ENCODE data around the gene DEPDC5. TPM values are rescaled to one million over a fixed set of nuclear protein-coding genes. Genes with fewer than 3 reads are reported as not detected.

DEPDC5 gene
- total and polyA plus RNA-seq, 10 of the 15 experiments (the other 5 are each of a cell fraction or from before 2014, with no cell fraction given) = 3.0 to 38.9 (median 22.8) TPM

DNA sequence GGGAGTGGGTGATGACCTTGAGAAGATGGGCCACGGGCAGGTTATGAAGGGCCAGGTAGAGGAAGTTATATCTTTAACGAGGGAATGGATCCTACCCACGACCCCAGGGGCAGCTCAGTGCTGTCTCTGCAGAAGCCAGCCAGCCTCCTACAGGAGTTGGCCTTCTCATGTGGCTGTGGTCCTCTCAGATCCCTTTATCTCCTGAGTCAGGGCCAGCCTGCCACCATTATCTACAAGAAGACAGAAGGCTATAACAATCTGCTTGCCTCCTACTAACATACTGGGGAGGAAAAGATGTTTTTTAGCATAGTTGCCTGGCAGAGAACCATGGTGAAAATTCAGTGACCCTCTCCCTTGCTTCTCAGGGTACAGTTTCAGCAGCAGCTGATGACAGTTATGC is 183.5 kb downstream of the DEPDC5 start:
- POLR2A ChIA-PET = no interaction called here
- H3K36me3 ChIP-seq (ENCODE audit: control insufficient read depth in 2 of 2, insufficient read depth in 2 of 2, low read length in 1 of 2) = no peaks in the 10 kb centered on the region

GRCh38 chr22:31938296-31938695 is 184.5 kb downstream of the DEPDC5 start:
- no peaks in the 10 kb centered on the region for H4K20me1 ChIP-seq (ENCODE audit: control insufficient read depth, insufficient read depth)
- FAIRE-seq (no peak), ATAC-seq (no peak), DNase-seq (ENCODE audit: low read depth, low spot score) (no peak)
- H3K27ac ChIP-seq (ENCODE audit: control insufficient read depth, insufficient read depth) = no peak overlapping the region
- peaks cover 0 to 2% of the 10 kb centered on the region in 2 experiments; a peak in 1 of 4 replicates for H3K27me3 ChIP-seq (replicated peaks in 1 of 2; ENCODE audit: control insufficient read depth in 2 of 2, insufficient read depth in 2 of 2, low read length in 1 of 2)
- BruUV-seq (replicated peaks) = no TSS peak
- H3K79me2 ChIP-seq (ENCODE audit: control insufficient read depth, insufficient read depth, low read length) = no peaks in the 10 kb centered on the region
- H3K4me1 ChIP-seq (ENCODE audit: control insufficient read depth, insufficient read depth, low read length) = peaks cover under 1% of the 10 kb centered on the region; the same call in 1 of the 2 replicates
- H3K4me3 ChIP-seq = no peak overlapping the region
- RAD21 ChIA-PET (ENCODE audit: unreplicated experiment) = no interaction called here
- H2AFZ ChIP-seq (ENCODE audit: control insufficient read depth, low read depth, low read length) = no peak overlapping the region
- in situ Hi-C loops (cut with MboI) (no loop called here), intact Hi-C loops (cut with micrococcal nuclease; ENCODE audit: unreplicated experiment) (no loop called here)
- CTCF ChIA-PET = interaction anchor here (0.7 to 1.7 kb wide), 2 partner anchors 34 to 273 kb away, joined by 3 to 8 read pairs; no protein-coding TSS in a partner anchor
- no peak overlapping the region for H3K4me2 ChIP-seq (ENCODE audit: control insufficient read depth, insufficient read depth)
- POLR2A ChIA-PET = interaction anchor here (2.0 kb wide), 1 partner anchor 9 kb away, joined by 4 read pairs; no protein-coding TSS in a partner anchor
- SMC1A ChIA-PET (ENCODE audit: uncharacterized antibody, unreplicated experiment) = no interaction called here
- WGBS (ENCODE audit: insufficient coverage, insufficient replicate concordance, low lambda C conversion rate, missing lambda C conversion rate) = 51% methylated on average over 8 of the region's 8 CpGs
- no peak for TF ChIP-seq TBL1XR1 (IDR thresholded peaks at IDR 0.05; ENCODE audit: low read depth, low read length)
- TF ChIP-seq, protein P1, sequence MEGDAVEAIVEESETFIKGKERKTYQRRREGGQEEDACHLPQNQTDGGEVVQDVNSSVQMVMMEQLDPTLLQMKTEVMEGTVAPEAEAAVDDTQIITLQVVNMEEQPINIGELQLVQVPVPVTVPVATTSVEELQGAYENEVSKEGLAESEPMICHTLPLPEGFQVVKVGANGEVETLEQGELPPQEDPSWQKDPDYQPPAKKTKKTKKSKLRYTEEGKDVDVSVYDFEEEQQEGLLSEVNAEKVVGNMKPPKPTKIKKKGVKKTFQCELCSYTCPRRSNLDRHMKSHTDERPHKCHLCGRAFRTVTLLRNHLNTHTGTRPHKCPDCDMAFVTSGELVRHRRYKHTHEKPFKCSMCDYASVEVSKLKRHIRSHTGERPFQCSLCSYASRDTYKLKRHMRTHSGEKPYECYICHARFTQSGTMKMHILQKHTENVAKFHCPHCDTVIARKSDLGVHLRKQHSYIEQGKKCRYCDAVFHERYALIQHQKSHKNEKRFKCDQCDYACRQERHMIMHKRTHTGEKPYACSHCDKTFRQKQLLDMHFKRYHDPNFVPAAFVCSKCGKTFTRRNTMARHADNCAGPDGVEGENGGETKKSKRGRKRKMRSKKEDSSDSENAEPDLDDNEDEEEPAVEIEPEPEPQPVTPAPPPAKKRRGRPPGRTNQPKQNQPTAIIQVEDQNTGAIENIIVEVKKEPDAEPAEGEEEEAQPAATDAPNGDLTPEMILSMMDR (IDR thresholded peaks at IDR 0.05 in 2 of 3, conservative IDR thresholded peaks at IDR 0.05 in 1 of 3; ENCODE audit: control insufficient read depth in 2 of 3, extremely low read depth in 1 of 3, insufficient read depth in 1 of 3, low read depth in 3 of 3, low read length in 3 of 3) = no peak
- no peak for TF ChIP-seq SMARCA5 (IDR thresholded peaks at IDR 0.05)
- no peak for TF ChIP-seq GATAD2B (conservative IDR thresholded peaks at IDR 0.05; ENCODE audit: low read depth)
- no peak overlapping the region for H3K9ac ChIP-seq (ENCODE audit: control insufficient read depth, insufficient read depth, low read length)
- no peaks in the 10 kb centered on the region for H3K9me3 ChIP-seq (replicated peaks; ENCODE audit: control insufficient read depth, insufficient read depth, low read length)
- no peaks in the 10 kb centered on the region for H3K36me3 ChIP-seq (ENCODE audit: control insufficient read depth in 2 of 2, insufficient read depth in 2 of 2, low read length in 1 of 2)

More for the DNA sequence above, 183.5 kb downstream of the DEPDC5 start:
- Histone ChIP-seq H3K4me1 (ENCODE audit: control insufficient read depth, insufficient read depth, low read length) (no peaks in the 10 kb centered on the region), H3K4me3 (no peak overlapping the region), H3K27me3 (replicated peaks in 1 of 2; ENCODE audit: control insufficient read depth in 2 of 2, insufficient read depth in 2 of 2, low read length in 1 of 2) (peaks cover 0 to 2% of the 10 kb centered on the region in 2 experiments; a peak in 1 of 4 replicates), H3K79me2 (ENCODE audit: control insufficient read depth, insufficient read depth, low read length) (no peaks in the 10 kb centered on the region), H3K4me2 (ENCODE audit: control insufficient read depth, insufficient read depth) (no peak overlapping the region), H3K9ac (ENCODE audit: control insufficient read depth, insufficient read depth, low read length) (no peak overlapping the region), H3K27ac (ENCODE audit: control insufficient read depth, insufficient read depth) (no peak overlapping the region), H2AFZ (ENCODE audit: control insufficient read depth, low read depth, low read length) (no peak overlapping the region), H3K9me3 (replicated peaks; ENCODE audit: control insufficient read depth, insufficient read depth, low read length) (no peaks in the 10 kb centered on the region), H4K20me1 (ENCODE audit: control insufficient read depth, insufficient read depth) (no peaks in the 10 kb centered on the region)
- no peak for FAIRE-seq
- TF ChIP-seq TCF12 (IDR thresholded peaks at IDR 0.05; ENCODE audit: low read depth, low read length) (no peak), NFIC (IDR thresholded peaks at IDR 0.05; ENCODE audit: low read depth, low read length) (no peak)
- CTCF ChIA-PET = no interaction called here
- no TSS peak for BruUV-seq (replicated peaks)
- WGBS (ENCODE audit: insufficient coverage, insufficient replicate concordance, low lambda C conversion rate, missing lambda C conversion rate) = 0% methylated on average over 3 of the region's 3 CpGs
- in situ Hi-C loops (cut with MboI) (no loop called here), intact Hi-C loops (cut with micrococcal nuclease; ENCODE audit: unreplicated experiment) (no loop called here)
- RAD21 ChIA-PET (ENCODE audit: unreplicated experiment) = no interaction called here
- ATAC-seq = no peak
- DNase-seq (ENCODE audit: low read depth, low spot score) = no peak
- SMC1A ChIA-PET (ENCODE audit: uncharacterized antibody, unreplicated experiment) = no interaction called here
